ENCODE data around the gene RCN1.
A peak's percentile ranks its signal among the peaks of the same experiment; 100 is the strongest.

The RCN1 gene

GRCh38 chr11:32108576-32108975, 17.7 kb downstream of the RCN1 start:
- no peak overlapping the region; the same call in 1 of the 2 replicates for H3K27ac ChIP-seq (ENCODE audit: extremely low read depth, low read depth, low read length)
- ChIA-PET POLR2A (no interaction called here), CTCF (no interaction called here)
- H3K4me1 ChIP-seq (ENCODE audit: control insufficient read depth, insufficient read depth, low read length): peaks cover 9% of the 10 kb centered on the region
- H3K4me3 ChIP-seq (ENCODE audit: low read depth, low read length): no peak overlapping the region
- TF ChIP-seq ZNF555 (tag by site-specific recombination; conservative IDR thresholded peaks at IDR 0.05) (no peak), PRDM1 (tag by site-specific recombination; IDR thresholded peaks at IDR 0.05) (no peak), ZNF23 (tag by site-specific recombination; IDR thresholded peaks at IDR 0.05; ENCODE audit: borderline replicate concordance) (no peak)
- H3K36me3 ChIP-seq (ENCODE audit: control insufficient read depth in 2 of 2, insufficient read depth in 1 of 2, low read length in 2 of 2): peaks cover 0 to 25% of the 10 kb centered on the region in 2 experiments; a peak in 1 of 3 replicates
- H3K9me3 ChIP-seq (ENCODE audit: control insufficient read depth, insufficient read depth, low read depth, low read length): no peaks in the 10 kb centered on the region

- Histone ChIP-seq H3K4me3 (ENCODE audit: low read depth, low read length) (no peak overlapping the region), H3K9me3 (ENCODE audit: control insufficient read depth, insufficient read depth, low read depth, low read length) (no peaks in the 10 kb centered on the region), H3K36me3 (ENCODE audit: control insufficient read depth in 2 of 2, insufficient read depth in 1 of 2, low read length in 2 of 2) (peaks cover 0 to 19% of the 10 kb centered on the region in 2 experiments; a peak in 1 of 3 replicates), H3K27ac (ENCODE audit: extremely low read depth, low read depth, low read length) (peak overlapping the region; percentile 21; the same call in 1 of the 2 replicates), H3K4me1 (ENCODE audit: control insufficient read depth, insufficient read depth, low read length) (peaks cover 11% of the 10 kb centered on the region)
- POLR2A ChIA-PET: no interaction called here
- CTCF ChIA-PET: interaction anchor here (0.5 to 0.7 kb wide), 2 partner anchors 47 to 67 kb away, joined by 3 read pairs; no protein-coding TSS in a partner anchor
- no peak for TF ChIP-seq PRDM1 (tag by site-specific recombination; IDR thresholded peaks at IDR 0.05)
- TF ChIP-seq ZBTB44 (tag by site-specific recombination; IDR thresholded peaks at IDR 0.05): 0 out of 2 replicates have a peak, but pooled peaks have one; percentile 9
- TF ChIP-seq SETDB1 (IDR thresholded peaks at IDR 0.05; ENCODE audit: insufficient read length, low read length): no peak
- 0 out of 2 replicates have a peak, but pooled peaks have one; percentile 20 for TF ChIP-seq GLIS1 (tag by site-specific recombination; IDR thresholded peaks at IDR 0.05)
- no peak for TF ChIP-seq ZNF311 (tag by site-specific recombination; IDR thresholded peaks at IDR 0.05; ENCODE audit: borderline replicate concordance)
- no peak for TF ChIP-seq ZNF549 (tag by site-specific recombination; IDR thresholded peaks at IDR 0.05)
- no peak for TF ChIP-seq ZNF791 (tag by site-specific recombination; IDR thresholded peaks at IDR 0.05)
- no peak for TF ChIP-seq YY1 (tag by site-specific recombination; IDR thresholded peaks at IDR 0.05)
- no peak for TF ChIP-seq ZNF239 (tag by site-specific recombination; IDR thresholded peaks at IDR 0.05)
- no peak for TF ChIP-seq PATZ1 (tag by site-specific recombination; IDR thresholded peaks at IDR 0.05)
- no peak for TF ChIP-seq ZNF473 (tag by site-specific recombination; IDR thresholded peaks at IDR 0.05)
- TF ChIP-seq ZNF132 (tag by site-specific recombination; IDR thresholded peaks at IDR 0.05; ENCODE audit: borderline replicate concordance): no peak
- TF ChIP-seq ZBTB10 (tag by site-specific recombination; IDR thresholded peaks at IDR 0.05): no peak
- TF ChIP-seq ZNF600 (tag by site-specific recombination; IDR thresholded peaks at IDR 0.05): peak; percentile 28; the same call in 1 of the 2 replicates
- TF ChIP-seq ZNF654 (tag by site-specific recombination; IDR thresholded peaks at IDR 0.05; ENCODE audit: low read depth): no peak
- TF ChIP-seq ZBTB49 (tag by site-specific recombination; IDR thresholded peaks at IDR 0.05; ENCODE audit: low read depth): no peak
- TF ChIP-seq ZNF133 (tag by site-specific recombination; IDR thresholded peaks at IDR 0.05): no peak
- TF ChIP-seq, protein P1, sequence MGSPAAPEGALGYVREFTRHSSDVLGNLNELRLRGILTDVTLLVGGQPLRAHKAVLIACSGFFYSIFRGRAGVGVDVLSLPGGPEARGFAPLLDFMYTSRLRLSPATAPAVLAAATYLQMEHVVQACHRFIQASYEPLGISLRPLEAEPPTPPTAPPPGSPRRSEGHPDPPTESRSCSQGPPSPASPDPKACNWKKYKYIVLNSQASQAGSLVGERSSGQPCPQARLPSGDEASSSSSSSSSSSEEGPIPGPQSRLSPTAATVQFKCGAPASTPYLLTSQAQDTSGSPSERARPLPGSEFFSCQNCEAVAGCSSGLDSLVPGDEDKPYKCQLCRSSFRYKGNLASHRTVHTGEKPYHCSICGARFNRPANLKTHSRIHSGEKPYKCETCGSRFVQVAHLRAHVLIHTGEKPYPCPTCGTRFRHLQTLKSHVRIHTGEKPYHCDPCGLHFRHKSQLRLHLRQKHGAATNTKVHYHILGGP (tag by site-specific recombination; IDR thresholded peaks at IDR 0.05): 0 out of 2 replicates have a peak, but pooled peaks have one; percentile 24
- no peak for TF ChIP-seq OSR2 (tag by site-specific recombination; IDR thresholded peaks at IDR 0.05)
- no peak for TF ChIP-seq ZFP41 (tag by site-specific recombination; IDR thresholded peaks at IDR 0.05; ENCODE audit: borderline replicate concordance)
- no peak for TF ChIP-seq ZIC2 (tag by site-specific recombination; IDR thresholded peaks at IDR 0.05)
- TF ChIP-seq HOXC10 (CRISPR knock-in tag; IDR thresholded peaks at IDR 0.05): no peak
- TF ChIP-seq ZNF510 (tag by site-specific recombination; IDR thresholded peaks at IDR 0.05; ENCODE audit: insufficient replicate concordance): no peak
Observed at GRCh38 chr11:32109138-32109537, 18.3 kb downstream of the RCN1 start.
